ENCODE measurements around the gene PPM1E. TPM values are rescaled to one million over a fixed set of nuclear protein-coding genes. Genes with fewer than 3 reads are reported as not detected.

Gene PPM1E
- total RNA-seq, 1 experiment from 2014 or later: 0.09 TPM

- no TSS peak for BruUV-seq (replicated peaks)
- no peaks in the 10 kb centered on the region for H3K36me3 Mint-ChIP-seq (ENCODE audit: insufficient read depth, unreplicated experiment)
- CTCF ChIA-PET: interaction anchor here (0.6 kb wide), 1 partner anchor 235 kb away, joined by 3 read pairs; no protein-coding TSS in a partner anchor
- TF ChIP-seq CTCF (IDR thresholded peaks at IDR 0.05; ENCODE audit: unreplicated experiment): no peak
- H3K27me3 Mint-ChIP-seq (ENCODE audit: unreplicated experiment): no peaks in the 10 kb centered on the region
- no peaks in the 10 kb centered on the region for H3K4me1 Mint-ChIP-seq (ENCODE audit: low read depth, unreplicated experiment)
- no peaks in the 10 kb centered on the region for H3K9me3 Mint-ChIP-seq (ENCODE audit: low read depth, unreplicated experiment)
- H3K4me3 Mint-ChIP-seq (ENCODE audit: low read depth, unreplicated experiment): no peak overlapping the region
- no peak overlapping the region for H3K27ac Mint-ChIP-seq (ENCODE audit: unreplicated experiment)
- no peak for DNase-seq
- intact Hi-C loops (cut with micrococcal nuclease; ENCODE audit: unreplicated experiment): no loop called here
Observed at GRCh38 chr17:58722696-58723095, 33.0 kb upstream of the PPM1E start.

GRCh38 chr17:58728798-58729197, 26.9 kb upstream of the PPM1E start:
- Mint-ChIP-seq H3K9me3 (ENCODE audit: low read depth, unreplicated experiment) (no peaks in the 10 kb centered on the region), H3K36me3 (ENCODE audit: insufficient read depth, unreplicated experiment) (no peaks in the 10 kb centered on the region), H3K4me1 (ENCODE audit: low read depth, unreplicated experiment) (no peaks in the 10 kb centered on the region), H3K4me3 (ENCODE audit: low read depth, unreplicated experiment) (no peak overlapping the region), H3K27ac (ENCODE audit: unreplicated experiment) (no peak overlapping the region), H3K27me3 (ENCODE audit: unreplicated experiment) (no peaks in the 10 kb centered on the region)
- TF ChIP-seq CTCF (IDR thresholded peaks at IDR 0.05; ENCODE audit: unreplicated experiment): no peak
- CTCF ChIA-PET: interaction anchor here (0.6 kb wide), 1 partner anchor 812 kb away, joined by 3 read pairs; no protein-coding TSS in a partner anchor
- no TSS peak for BruUV-seq (replicated peaks)
- DNase-seq: no peak
- intact Hi-C loops (cut with micrococcal nuclease; ENCODE audit: unreplicated experiment): no loop called here

GRCh38 chr17:58730937-58731336, 24.7 kb upstream of the PPM1E start:
- BruUV-seq (replicated peaks): no TSS peak

GRCh38 chr17:58734040-58734439, 21.6 kb upstream of the PPM1E start:
- Mint-ChIP-seq H3K27me3 (ENCODE audit: unreplicated experiment) (no peaks in the 10 kb centered on the region), H3K36me3 (ENCODE audit: insufficient read depth, unreplicated experiment) (no peaks in the 10 kb centered on the region), H3K27ac (ENCODE audit: unreplicated experiment) (no peak overlapping the region), H3K4me3 (ENCODE audit: low read depth, unreplicated experiment) (no peak overlapping the region), H3K9me3 (ENCODE audit: low read depth, unreplicated experiment) (no peaks in the 10 kb centered on the region), H3K4me1 (ENCODE audit: low read depth, unreplicated experiment) (no peaks in the 10 kb centered on the region)
- BruUV-seq (replicated peaks): no TSS peak
- no peak for TF ChIP-seq CTCF (IDR thresholded peaks at IDR 0.05; ENCODE audit: unreplicated experiment)
- DNase-seq: no peak
- CTCF ChIA-PET: interaction anchor here (0.7 kb wide), 1 partner anchor 242 kb away, joined by 8 read pairs; no protein-coding TSS in a partner anchor
- intact Hi-C loops (cut with micrococcal nuclease; ENCODE audit: unreplicated experiment): no loop called here

More at GRCh38 chr17:58730937-58731336, 24.7 kb upstream of the PPM1E start:
- H3K27ac Mint-ChIP-seq (ENCODE audit: unreplicated experiment): peak overlapping the region; percentile 7
- CTCF ChIA-PET: no interaction called here
- no peak for TF ChIP-seq CTCF (IDR thresholded peaks at IDR 0.05; ENCODE audit: unreplicated experiment)
- intact Hi-C loops (cut with micrococcal nuclease; ENCODE audit: unreplicated experiment): no loop called here
- H3K4me1 Mint-ChIP-seq (ENCODE audit: low read depth, unreplicated experiment): no peaks in the 10 kb centered on the region
- no peak overlapping the region for H3K4me3 Mint-ChIP-seq (ENCODE audit: low read depth, unreplicated experiment)
- no peaks in the 10 kb centered on the region for H3K27me3 Mint-ChIP-seq (ENCODE audit: unreplicated experiment)
- H3K36me3 Mint-ChIP-seq (ENCODE audit: insufficient read depth, unreplicated experiment): no peaks in the 10 kb centered on the region
- no peak for DNase-seq
- no peaks in the 10 kb centered on the region for H3K9me3 Mint-ChIP-seq (ENCODE audit: low read depth, unreplicated experiment)
